HG03575 (cell line): ENCODE results near the gene IFT122.
"Not testable (repeated sequence)": the region's sequence is repeated elsewhere in the genome, so short reads cannot be mapped to it uniquely, and the experiment has no call there.

Experiments used
- ATAC-seq: cut with Tn5 transposase; IDR thresholded peaks from one replicate; pipeline ENCODE4 v1.9.1; 2021; ENCODE audit not compliant: unreplicated experiment, insufficient number of reproducible peaks, low FRiP score; ENCODE audit errors: extremely low read depth

Gene IFT122

GRCh38 chr3:129543999-129544398 lies 104.0 kb downstream of the IFT122 start:
- no peak for ATAC-seq

GRCh38 chr3:129545951-129546350 lies 105.9 kb downstream of the IFT122 start:
- ATAC-seq = not testable (repeated sequence)

GRCh38 chr3:129547241-129547640 lies 107.2 kb downstream of the IFT122 start:
- ATAC-seq = no peak

DNA sequence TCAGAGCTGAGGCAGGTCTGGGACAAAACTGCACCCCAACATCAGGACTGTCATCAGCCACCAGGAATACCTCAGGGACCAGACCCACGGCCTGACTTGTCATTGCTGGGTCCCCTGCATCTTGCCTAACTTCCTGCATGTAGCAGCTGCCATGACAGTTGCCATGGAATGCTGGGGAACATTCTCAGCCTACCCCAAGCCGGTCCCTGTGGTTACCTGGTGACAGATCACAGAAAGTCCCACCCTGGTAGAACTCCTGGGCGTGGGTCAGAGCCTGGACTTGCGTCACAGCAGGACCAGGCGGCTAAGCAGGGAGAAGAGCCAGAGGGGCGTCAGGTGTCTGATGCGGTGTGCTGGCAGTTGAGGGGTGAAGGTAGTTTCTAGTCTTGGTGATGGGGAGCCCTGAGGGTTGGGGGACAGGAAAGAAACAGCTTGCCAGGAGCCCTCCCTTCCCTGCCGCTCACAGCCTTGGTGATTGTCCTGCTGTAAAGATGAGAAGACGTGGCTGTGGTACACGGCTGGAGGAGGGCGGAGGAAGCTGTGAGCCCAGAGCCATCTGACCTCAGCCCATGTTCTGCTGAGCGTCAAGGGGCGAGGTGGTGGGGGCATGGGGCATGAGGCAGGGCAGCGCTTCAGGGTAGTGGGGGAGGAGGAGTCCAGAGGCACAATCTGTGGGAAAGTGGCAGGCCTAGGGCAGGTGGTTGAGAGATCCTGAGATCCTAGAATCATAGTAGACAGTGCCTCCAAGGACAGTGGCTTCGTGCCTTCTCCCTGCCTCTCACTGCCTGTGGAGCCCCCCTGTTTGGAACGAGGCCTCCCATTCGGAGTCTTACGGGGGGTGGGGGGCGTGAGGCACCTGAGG lies 108.3 kb downstream of the IFT122 start:
- no peak for ATAC-seq

DNA sequence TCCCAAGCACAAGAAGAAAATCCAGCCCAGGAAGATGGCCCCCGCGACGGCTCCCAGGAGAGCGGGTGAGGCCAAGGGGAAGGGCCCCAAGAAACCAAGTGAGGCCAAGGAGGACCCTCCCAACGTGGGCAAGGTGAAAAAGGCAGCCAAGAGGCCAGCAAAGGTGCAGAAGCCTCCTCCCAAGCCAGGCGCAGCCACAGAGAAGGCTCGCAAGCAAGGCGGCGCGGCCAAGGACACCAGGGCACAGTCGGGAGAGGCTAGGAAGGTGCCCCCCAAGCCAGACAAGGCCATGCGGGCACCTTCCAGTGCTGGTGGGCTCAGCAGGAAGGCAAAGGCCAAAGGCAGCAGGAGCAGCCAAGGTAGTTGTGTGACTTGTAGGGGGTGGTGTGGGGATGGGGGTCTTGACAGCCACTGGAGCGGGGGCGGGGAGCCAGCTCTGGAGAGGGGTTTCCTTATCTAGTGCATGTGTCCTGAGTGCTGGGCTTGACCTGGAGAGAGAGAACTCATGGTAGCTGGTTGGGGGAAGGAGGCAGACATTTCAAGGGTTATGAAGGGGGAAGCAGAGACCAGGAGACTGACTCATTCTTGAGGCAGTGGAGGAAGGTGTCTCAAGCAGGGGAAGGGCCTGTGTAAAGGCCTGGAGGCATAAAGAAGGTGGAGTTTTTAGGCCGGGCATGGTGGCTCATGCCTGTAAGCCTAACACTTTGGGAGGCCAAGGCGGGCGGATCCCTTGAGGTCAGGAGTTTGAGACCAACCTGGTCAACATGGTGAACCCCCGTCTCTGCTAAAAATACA lies 109.2 kb downstream of the IFT122 start:
- no peak for ATAC-seq

DNA sequence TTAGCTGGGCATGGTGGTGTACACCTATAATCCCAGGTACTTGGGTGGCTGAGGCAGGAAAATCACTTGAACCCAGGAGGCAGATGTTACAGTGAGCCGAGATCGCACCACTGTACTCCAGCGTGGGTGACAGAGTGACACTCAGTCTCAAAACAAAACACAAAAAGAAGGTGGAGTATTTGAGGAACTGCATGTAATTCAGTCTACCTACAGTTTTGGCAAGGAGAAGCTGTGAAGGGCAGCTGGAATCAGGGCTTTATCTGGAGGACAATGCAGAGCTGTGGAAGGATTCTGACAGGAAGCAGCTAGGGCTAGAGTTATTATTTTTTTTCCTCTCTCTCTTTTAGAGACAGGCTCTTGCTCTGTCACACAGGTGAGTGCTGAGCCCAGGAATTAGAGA lies 109.8 kb downstream of the IFT122 start:
- ATAC-seq = no peak

- no peak for ATAC-seq
Observed at GRCh38 chr3:129552287-129553050, 112.4 kb downstream of the IFT122 start.

- no peak for ATAC-seq
Observed at GRCh38 chr3:129553171-129553570, 113.1 kb downstream of the IFT122 start.

DNA sequence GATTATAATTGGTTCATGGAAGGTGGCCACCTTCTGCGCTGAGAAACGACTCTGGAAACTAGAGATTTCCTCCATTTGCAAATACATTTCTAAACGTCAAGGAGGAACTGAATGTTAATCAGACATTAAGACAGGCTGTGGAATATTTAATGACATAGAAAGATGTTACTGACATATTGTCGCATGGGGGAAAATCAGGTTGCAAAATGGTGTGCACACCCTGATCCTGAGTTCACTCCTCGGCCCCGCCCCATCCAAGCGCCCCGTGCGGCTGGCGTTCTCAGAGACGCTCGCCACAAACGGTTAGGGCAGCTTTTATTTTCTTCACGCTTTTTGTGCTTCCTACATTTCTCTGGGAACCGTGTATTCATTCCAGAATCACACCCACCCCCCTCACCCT lies 113.7 kb downstream of the IFT122 start:
- no peak for ATAC-seq

DNA sequence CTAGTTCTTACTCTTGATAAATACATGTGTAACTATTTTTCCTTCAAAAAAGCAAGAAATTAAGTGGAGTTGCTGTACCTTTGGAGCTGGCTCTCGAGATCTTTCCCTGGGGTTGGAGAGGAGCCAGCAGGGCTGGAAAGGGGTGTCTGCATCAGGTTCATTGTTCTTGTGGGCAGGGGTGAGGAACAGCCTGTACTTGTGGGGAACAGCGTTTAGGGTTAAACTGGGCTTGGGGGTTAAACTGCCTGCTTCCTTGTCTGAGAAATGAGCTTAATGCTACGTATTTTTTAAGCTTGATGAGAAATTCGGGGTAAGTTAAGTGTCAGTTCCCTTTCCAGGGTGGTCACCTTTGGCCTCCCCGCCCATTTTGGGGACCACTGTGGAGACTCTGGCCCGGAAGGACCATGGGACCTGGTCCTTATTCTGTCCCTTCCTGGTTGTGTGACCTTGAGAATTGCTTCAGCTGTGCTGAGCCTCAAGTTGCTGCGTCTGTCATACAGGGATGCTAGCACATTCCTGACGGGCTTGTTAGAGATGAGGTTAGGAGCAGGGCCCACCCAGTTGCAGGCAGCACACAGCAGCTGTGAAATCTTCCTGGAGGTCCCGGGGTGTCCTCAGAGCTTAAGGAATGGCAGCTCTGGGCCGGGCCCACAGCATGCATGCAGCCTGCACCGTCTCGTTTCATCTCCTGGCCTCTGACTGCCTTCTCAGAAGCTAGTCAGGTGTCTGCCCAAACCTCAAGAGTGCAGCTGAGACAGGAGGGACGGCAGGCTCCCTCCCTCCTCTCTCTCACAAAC lies 114.5 kb downstream of the IFT122 start:
- no peak for ATAC-seq

DNA sequence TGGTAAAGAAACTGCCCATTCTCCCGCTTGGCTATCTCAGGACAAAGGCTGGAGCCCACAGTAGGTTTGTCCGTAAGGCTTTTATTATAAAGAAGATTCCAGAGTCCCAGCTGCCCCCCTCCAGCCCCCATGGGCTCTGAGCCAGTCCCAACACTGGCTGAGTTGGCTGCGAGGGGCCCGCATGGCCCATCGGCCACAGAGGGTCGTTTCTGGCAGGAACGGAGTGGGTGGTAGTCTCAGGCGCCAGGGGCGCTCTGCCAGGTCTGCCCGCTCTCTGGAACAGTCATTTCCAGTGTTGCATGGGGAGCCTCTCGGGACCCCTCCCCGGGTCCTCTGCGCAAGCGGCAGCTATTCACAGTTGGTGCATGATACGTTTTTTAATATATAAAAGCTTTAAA lies 115.1 kb downstream of the IFT122 start:
- ATAC-seq = no peak

- ATAC-seq = no peak
Observed at GRCh38 chr3:129555616-129556357, 115.8 kb downstream of the IFT122 start.

DNA sequence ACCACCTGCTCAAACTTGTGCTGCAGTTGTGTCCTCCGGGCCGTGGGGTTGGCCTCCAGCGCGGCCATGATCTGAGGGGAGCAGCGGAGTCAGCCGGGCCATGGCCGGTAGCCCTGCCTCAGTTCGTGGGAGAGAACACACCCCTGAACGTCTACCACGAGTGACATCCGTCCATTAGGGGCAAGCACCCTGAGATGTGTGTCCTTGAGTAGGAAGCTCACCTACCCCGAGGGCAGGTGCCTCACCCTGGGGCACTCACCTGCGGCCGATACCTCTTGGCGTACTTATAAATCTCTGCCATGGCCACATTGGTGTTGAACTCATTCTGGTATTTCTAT lies 116.3 kb downstream of the IFT122 start:
- ATAC-seq = no peak

DNA sequence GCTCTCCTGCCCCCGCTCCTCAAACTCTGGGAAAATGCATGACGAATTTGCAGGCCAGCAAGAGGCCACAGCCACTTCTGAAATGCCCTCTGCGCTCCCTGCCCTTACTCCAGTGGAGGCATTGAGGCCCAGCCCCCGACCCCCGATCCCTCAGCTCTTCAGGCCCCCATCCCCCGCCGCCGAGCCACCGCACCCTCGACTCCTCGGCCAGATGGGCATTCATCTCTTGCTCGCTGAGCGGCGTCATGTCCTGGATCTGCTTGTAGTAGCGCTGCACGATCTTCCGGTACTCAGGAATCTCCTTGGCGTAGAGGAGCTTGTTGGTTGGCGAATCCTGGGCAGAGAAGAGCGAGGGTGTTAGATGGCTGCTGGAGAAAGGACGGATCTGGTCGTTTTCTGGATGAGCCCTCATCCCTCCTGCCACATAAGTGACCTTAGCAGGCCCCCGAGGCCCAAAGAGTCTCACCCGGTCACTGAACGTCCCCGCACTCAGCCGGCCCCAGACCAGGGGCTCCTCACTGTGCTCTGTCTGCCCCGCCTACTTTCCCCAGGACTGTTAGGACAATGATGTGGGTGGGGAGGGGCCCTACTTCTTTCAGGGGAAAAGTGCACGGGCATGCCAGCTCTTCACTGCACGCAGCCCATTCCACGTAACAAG lies 117.0 kb downstream of the IFT122 start:
- ATAC-seq = no peak

DNA sequence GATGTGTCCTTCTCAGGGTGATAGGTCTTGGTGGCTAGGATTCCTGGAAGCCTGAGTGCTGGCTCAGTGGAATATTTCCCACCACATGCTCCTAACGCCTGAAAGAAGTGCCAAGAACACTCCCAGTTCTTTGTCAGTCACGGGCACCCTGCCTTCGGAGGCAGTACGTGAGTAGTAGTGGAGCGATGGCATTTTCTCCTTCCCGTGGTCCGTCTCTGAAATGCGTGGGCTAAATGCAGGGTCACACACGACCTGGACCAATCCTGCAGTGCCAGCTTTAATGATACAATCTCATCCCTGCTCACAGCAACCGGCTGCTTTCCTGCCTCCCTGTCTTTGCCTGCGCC lies 117.5 kb downstream of the IFT122 start:
- ATAC-seq = no peak

DNA sequence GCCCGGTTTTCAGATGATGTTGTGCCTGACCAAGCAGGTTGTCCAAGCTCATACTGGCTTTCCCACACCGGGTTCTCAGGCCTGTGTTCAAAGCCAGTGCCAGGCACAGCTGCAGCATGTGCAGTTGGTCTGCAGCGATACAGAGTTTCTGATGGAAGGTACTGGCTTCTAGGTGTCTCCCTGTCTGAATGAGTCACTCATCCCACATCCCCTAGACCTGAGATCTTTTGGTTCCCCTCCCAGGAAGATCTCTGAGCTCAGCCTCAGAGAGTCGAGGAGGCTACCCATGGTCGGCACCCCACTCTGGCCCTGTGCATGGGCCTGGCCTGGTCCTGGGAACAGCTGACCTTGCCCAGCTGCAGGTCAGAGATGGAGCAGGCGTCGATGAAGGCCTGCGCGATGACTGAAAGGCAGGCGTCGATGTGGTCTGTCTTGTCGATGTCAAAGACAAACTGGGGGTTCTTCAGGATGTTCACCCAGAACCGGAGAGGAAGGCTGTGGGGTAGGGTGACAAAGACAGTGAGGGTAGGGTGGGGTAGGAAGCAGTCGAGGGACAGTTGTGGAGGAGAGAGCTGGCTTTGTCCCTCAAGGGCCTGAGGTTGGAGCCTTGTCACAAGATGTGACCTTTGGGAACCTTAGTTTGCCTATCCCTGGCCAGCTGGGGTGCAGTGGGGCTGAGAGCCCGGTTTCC lies 118.2 kb downstream of the IFT122 start:
- ATAC-seq = no peak

DNA sequence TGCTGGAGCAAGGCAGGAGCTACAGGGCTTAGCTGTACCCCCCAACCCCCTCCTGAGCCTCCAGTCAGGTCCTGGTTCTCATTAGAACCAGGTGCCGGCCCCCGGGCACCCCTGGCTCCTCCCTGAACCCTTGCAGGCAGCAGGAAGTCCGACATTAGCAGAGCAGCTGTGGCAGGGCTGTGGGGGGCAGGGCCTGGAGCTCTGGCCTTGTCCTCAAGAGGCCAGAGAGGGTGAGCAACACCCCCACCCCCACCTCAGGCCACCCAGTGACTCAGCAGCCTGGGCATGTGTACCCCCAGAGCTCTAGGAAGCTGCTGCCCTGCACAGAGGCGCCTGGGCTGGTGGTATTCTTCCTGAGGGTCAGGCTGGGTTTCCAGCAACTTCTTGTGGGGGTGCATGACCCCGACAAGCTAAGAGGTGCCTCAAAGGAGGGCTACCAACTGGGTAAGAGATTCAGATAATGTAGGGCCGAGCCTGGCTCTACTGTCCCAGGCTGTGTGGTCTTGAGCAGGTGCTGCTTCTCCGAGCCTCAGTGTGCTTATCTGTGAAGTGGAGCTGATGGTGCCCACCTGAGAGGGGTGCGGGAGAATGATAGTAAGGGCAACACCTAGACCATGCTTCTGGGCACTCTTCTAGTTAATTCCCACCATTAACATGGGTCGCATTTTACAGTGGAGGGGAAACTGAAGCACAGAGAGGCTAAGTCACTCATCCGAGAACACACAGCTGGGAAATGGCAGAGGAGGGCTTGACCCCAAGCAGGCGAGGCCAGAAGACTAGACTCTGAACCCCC lies 118.9 kb downstream of the IFT122 start:
- ATAC-seq = no peak
